WTC11 (cell line): ENCODE measurements around the gene EHBP1.

ENCODE experiments used
- ARID4B ChIP-seq: sonication (generic); formaldehyde crosslinking; IDR thresholded peaks from 2 replicates; pipeline ENCODE4 v1.8.0; 2023; ENCODE audit warnings: missing genetic modification reagents, mild to moderate bottlenecking, borderline replicate concordance
- ATF2 ChIP-seq: sonication (generic); formaldehyde crosslinking; IDR thresholded peaks from 2 replicates; pipeline ENCODE4 v1.8.1; 2022; ENCODE audit warnings: low read depth, missing genetic modification reagents, borderline replicate concordance
- CTCF ChIP-seq: fragments of 200-600 bp; IDR thresholded peaks from 2 replicates; pipeline ENCODE4 v1.8.0; 2022; ENCODE audit warnings: antibody characterized with exemption
- NR2C2 ChIP-seq: sonication (generic); formaldehyde crosslinking; IDR thresholded peaks from 2 replicates; pipeline ENCODE4 v1.8.0; 2022; ENCODE audit warnings: mild to moderate bottlenecking, missing genetic modification reagents
- TP53 ChIP-seq: sonication (generic); formaldehyde crosslinking; IDR thresholded peaks from 2 replicates; pipeline ENCODE4 v1.8.1; 2023; ENCODE audit warnings: mild to moderate bottlenecking, missing genetic modification reagents
- USF1 ChIP-seq: sonication (generic); formaldehyde crosslinking; IDR thresholded peaks from 2 replicates; pipeline ENCODE4 v1.8.0; 2022; ENCODE audit warnings: mild to moderate bottlenecking, missing genetic modification reagents
- ZNF532 ChIP-seq: fragments of 250-450 bp; sonication (Bioruptor Pico); IDR thresholded peaks from 2 replicates; pipeline ENCODE4 v1.9.0; 2021; ENCODE audit warnings: mild to moderate bottlenecking, borderline replicate concordance
- ZSCAN18 ChIP-seq: fragments of 250-450 bp; sonication (Bioruptor Pico); IDR thresholded peaks from 2 replicates; pipeline ENCODE4 v2.1.2; 2022; ENCODE audit warnings: mild to moderate bottlenecking, moderate library complexity

- no peak for TF ChIP-seq ARID4B (CRISPR knock-in tag)
- no peak for TF ChIP-seq NR2C2 (CRISPR knock-in tag)
- no peak for TF ChIP-seq CTCF
- no peak for TF ChIP-seq USF1 (CRISPR knock-in tag)
- TF ChIP-seq ZSCAN18 (CRISPR knock-in tag): no peak
- no peak for TF ChIP-seq ZNF532 (CRISPR knock-in tag)
- no peak for TF ChIP-seq TP53
- no peak for TF ChIP-seq ATF2 (CRISPR knock-in tag)
These were observed 78.2 kb downstream of the EHBP1 start for GRCh38 chr2:62783679-62784078.
